MG63 (cell line): ENCODE measurements around the gene MUCL3. TPM values are rescaled to one million over a fixed set of nuclear protein-coding genes. Genes with fewer than 3 reads are reported as not detected.
"Not testable (repeated sequence)": the region's sequence is repeated elsewhere in the genome, so short reads cannot be mapped to it uniquely, and the experiment has no call there.

Experiments used
- DNase-seq: peaks from one replicate; pipeline ENCODE4 v3.0.0-alpha.2; 2020
- H3K27me3 ChIP-seq: fragments of 250-450 bp; sonication (Bioruptor Pico); 2 replicates; pipeline ENCODE4 v1.5.1; 2020; ENCODE audit warnings: mild to moderate bottlenecking, moderate library complexity
- H3K36me3 ChIP-seq: fragments of 250-450 bp; sonication (Bioruptor Pico); 2 replicates; pipeline ENCODE4 v1.5.1; 2020; ENCODE audit warnings: mild to moderate bottlenecking, moderate library complexity
- H3K4me3 ChIP-seq: fragments of 250-450 bp; sonication (Bioruptor Pico); 2 replicates; pipeline ENCODE4 v1.5.1; 2020; ENCODE audit warnings: mild to moderate bottlenecking, moderate library complexity
- H3K9me3 ChIP-seq: fragments of 250-450 bp; sonication (Bioruptor Pico); 2 replicates; pipeline ENCODE4 v1.5.1; 2020; ENCODE audit warnings: mild to moderate bottlenecking, moderate library complexity
- total RNA-seq: library from RNA; depleted of rRNA; stranded (reverse); fragments of >200 nt; shearing (Covaris generic); gene quantifications from 2 replicates; pipeline ENCODE4 v1.2.3, GENCODE V29; 2014; ENCODE audit warnings: low replicate concordance; rRNA removed

MUCL3 gene
- total RNA-seq, 1 experiment from 2014 or later: not detected

DNA sequence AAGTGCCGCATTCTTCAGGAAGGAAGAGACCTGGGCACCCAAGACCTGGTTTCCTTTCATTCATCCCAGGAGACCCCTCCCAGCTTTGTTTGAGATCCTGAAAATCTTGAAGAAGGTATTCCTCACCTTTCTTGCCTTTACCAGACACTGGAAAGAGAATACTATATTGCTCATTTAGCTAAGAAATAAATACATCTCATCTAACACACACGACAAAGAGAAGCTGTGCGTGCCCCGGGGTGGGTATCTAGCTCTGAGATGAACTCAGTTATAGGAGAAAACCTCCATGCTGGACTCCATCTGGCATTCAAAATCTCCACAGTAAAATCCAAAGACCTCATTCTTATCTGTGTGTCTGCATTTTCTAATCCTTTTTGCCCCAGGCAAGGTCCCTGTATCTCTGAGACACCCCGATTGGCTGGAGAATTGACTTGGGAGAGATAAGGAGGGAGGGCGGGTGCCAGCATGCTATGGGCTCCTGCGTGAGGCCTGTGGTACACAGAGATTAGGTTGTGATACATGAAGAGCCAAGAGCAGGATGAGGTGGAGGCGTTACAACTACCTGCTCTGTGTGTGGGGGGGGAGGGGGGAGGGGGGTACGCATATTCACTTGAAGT lies 47.5 kb downstream of the MUCL3 start:
- Histone ChIP-seq H3K27me3 (no peaks in the 10 kb centered on the region), H3K9me3 (no peaks in the 10 kb centered on the region), H3K36me3 (no peaks in the 10 kb centered on the region), H3K4me3 (no peak overlapping the region)
- no peak for DNase-seq

DNA sequence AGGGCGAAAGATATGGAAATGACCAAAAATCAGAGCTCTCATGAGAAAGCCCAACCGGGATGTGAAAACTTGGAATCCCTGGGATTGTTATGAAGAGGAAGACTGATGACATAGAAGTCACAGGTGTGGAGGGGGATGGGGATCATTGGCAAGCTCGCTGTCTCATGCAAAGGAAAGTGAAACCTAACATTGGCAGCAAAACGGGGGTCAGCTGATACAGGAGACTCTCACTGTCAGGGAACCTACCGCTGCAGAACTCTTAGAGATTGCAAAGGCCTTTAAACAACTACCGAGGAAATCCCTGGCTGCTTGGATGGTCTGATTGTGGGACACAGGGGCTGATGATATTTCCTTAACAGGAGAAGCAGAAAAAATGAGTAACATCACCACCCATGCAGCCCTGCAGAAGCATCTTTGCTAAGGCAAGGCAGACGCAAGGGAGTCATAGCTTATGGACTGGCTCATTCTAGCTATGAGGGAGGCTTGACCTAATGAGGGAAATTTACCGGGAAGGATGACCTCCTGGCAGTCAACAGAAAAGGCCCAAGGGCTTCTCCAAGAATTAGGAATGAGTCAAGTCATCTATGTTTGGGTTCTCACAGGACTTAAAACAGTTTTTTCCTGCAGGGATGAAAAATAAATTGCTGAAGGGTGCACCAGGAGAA lies 49.8 kb downstream of the MUCL3 start:
- no peak for DNase-seq
- H3K36me3 ChIP-seq: no peaks in the 10 kb centered on the region
- no peak overlapping the region for H3K4me3 ChIP-seq
- H3K9me3 ChIP-seq: no peaks in the 10 kb centered on the region
- no peaks in the 10 kb centered on the region for H3K27me3 ChIP-seq

DNA sequence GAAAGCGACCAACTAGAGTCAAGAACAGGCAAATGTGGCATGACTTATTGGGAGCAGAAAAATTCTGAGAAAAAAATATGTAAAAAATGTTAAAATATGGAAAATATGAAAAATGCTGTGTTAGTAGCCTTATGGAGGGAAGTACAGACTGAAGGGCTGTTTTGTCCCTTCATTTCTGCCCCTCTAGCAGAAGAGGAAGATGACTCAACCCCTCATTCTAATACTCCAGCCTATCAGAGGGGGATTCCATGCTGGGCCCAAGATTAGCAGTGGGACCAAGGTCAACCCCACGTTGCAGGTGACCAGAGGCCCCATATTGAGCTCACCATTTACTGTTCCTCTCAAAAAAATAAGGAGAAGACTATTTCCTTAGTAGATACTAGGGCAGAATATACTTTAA lies 51.1 kb downstream of the MUCL3 start:
- Histone ChIP-seq H3K4me3 (no peak overlapping the region), H3K36me3 (no peaks in the 10 kb centered on the region), H3K27me3 (no peaks in the 10 kb centered on the region), H3K9me3 (no peaks in the 10 kb centered on the region)
- no peak for DNase-seq

DNA sequence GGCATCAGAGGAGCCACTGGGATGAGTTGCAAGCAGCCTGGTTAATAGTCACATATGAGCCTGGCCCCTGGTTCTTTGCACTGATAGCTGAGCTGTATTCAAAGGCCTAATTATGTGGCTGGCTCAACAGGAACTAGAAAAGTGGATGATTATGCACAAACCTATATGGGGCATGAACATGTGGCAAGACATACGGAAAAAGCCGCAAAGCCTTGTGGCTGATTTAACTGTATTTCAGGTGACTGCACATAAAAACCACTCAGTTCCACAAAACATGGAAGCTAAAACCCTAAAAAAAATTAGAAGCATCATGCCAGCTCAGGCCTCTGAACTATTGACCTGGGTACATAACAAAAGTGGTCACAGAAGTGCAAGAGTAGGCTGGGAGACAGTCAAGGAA lies 56.5 kb downstream of the MUCL3 start:
- Histone ChIP-seq H3K27me3 (no peaks in the 10 kb centered on the region), H3K4me3 (no peak overlapping the region), H3K36me3 (no peaks in the 10 kb centered on the region), H3K9me3 (no peaks in the 10 kb centered on the region)
- DNase-seq: no peak

DNA sequence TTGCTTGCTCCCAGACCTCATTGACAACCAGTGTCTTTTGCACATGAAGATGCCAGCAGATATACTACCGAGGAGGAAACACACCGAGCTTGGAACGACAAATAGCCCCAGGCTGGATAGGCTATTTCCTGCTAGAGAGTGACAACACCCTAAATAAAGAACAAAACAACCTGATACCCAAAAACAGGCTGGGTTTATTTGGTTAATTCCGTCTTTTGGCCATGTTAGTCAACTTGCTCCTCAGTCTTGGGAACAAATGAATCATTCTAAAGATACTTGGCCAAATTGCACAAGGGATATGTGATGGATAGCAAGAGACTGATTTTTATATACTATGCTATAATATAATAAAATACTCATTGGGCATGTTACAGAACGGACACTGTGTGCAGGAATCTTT lies 58.0 kb downstream of the MUCL3 start:
- H3K27me3 ChIP-seq: no peaks in the 10 kb centered on the region
- no peaks in the 10 kb centered on the region for H3K36me3 ChIP-seq
- H3K4me3 ChIP-seq: no peak overlapping the region
- no peaks in the 10 kb centered on the region for H3K9me3 ChIP-seq
- DNase-seq: no peak

DNA sequence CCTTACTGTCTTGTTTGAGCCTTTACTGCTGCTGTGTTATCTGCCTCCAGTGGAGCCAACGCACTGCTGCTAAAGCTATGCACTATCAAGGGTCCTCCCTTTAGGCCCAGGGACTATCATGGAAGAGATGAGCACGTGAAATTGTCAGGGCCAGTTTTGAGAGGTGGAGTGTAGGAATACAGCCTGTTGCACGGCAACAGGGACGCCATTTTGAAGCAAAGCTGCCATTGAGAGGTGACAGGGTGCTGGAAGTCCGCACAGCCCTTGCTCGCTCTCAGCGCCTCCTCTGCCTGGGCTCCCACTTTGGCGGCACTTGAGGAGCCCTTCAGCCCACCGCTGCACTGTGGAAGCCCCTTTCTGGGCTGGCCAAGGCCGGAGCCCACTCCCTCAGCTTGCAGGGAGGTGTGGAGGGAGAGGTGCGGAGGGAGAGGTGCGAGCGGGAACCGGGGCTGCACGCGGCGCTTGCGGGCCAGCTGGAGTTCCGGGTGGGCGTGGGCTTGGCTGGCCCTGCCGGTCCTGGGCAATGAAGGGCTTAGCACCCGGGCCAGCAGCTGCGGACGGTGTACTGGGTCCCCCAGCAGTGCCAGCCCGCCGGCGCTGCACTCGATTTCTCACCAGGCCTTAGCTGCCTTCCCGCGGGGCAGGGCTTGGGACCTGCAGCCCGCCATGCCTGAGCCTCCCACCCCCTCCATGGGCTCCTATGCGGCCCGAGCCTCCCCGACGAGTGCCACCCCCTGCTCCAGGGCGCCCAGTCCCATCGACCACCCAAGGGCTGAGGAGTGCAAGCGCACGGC lies 59.5 kb downstream of the MUCL3 start:
- not testable (repeated sequence) for H3K36me3 ChIP-seq, H3K4me3 ChIP-seq, DNase-seq, H3K9me3 ChIP-seq, H3K27me3 ChIP-seq

DNA sequence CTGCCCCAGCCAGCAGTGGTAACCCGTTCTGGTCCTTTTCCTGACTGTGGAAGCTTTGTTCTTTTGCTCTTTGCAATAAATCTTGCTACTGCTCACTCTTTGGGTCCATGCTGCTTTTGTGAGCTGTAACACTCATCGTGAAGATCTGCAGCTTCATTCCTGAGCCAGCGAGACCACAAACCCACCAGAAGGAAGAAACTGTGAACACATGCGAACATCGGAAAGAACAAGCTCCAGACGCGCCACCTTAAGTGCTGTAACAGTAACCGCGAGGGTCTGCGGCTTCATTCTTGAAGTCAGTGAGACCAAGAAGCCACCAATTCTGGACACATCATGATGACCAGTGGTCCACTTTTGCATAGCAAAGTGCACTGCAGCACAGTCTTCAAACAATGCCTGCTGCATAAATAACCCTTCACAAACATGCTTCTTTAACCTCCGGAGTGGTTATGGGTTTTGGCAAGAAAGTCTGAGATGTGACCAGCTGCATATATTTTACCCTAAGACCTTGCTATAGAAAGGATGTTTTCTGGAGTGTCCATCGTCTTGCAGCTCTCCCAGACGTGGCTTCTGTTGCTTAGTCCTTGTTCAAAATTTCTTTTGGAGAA lies 60.6 kb downstream of the MUCL3 start:
- H3K4me3 ChIP-seq: no peak overlapping the region
- no peaks in the 10 kb centered on the region for H3K36me3 ChIP-seq
- H3K27me3 ChIP-seq: no peaks in the 10 kb centered on the region
- no peaks in the 10 kb centered on the region for H3K9me3 ChIP-seq
- DNase-seq: no peak

DNA sequence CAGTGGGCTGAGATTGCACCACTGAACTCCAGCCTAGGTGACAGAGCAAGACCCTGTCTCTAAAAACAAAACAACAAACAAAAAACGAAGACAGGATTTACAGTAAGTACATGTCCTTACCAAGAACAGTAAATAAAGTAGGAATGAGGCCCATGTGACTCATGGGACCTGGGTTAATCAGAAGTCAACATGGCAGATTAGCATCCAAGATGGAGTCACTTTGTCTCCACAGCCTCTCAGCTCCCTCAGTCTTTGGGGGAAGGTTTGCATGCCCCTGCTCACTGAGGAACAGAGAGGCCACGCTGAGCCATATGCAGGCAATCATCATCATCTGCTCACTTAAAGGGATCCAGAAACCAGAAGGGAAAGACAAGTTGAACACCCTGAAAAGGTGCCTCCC lies 61.7 kb downstream of the MUCL3 start:
- H3K4me3 ChIP-seq: no peak overlapping the region
- H3K27me3 ChIP-seq: no peaks in the 10 kb centered on the region
- H3K36me3 ChIP-seq: no peaks in the 10 kb centered on the region
- DNase-seq: no peak
- H3K9me3 ChIP-seq: no peaks in the 10 kb centered on the region

Other genes starting within 250 kb of the MUCL3 start
- gene NRM, start 250.0 kb upstream of the MUCL3 start, total RNA-seq: 0.25 and 3.4 TPM in 2 replicates
- 5.4 and 10.8 TPM in 2 replicates for gene MDC1, start 223.7 kb upstream of the MUCL3 start, total RNA-seq
- 241 and 386 TPM in 2 replicates for gene TUBB, start 220.6 kb upstream of the MUCL3 start, total RNA-seq
- gene FLOT1, start 198.3 kb upstream of the MUCL3 start, total RNA-seq: 111 and 137 TPM in 2 replicates
- gene IER3, start 196.4 kb upstream of the MUCL3 start, total RNA-seq: 53.6 and 54.6 TPM in 2 replicates
- 16.7 and 52.0 TPM in 2 replicates for gene DDR1, start 56.5 kb upstream of the MUCL3 start, total RNA-seq
- 18.8 and 26.4 TPM in 2 replicates for gene GTF2H4, start 32.8 kb upstream of the MUCL3 start, total RNA-seq
- gene VARS2, start 26.7 kb upstream of the MUCL3 start, total RNA-seq: 10.7 and 23.6 TPM in 2 replicates
- gene SFTA2, start 8.8 kb upstream of the MUCL3 start, total RNA-seq: not detected in 2 replicates
- not detected in 2 replicates for gene MUC21, start 42.7 kb downstream of the MUCL3 start, total RNA-seq
- not detected in 2 replicates for gene MUC22, start 69.5 kb downstream of the MUCL3 start, total RNA-seq
- gene C6orf15, start 171.6 kb downstream of the MUCL3 start, total RNA-seq: 0.91 TPM in 1 of 2 replicates, not detected in the other
- gene PSORS1C1, start 173.8 kb downstream of the MUCL3 start, total RNA-seq: not detected in 2 replicates
- gene CDSN, start 179.5 kb downstream of the MUCL3 start, total RNA-seq: not detected in 2 replicates
- not detected in 2 replicates for gene PSORS1C2, start 198.1 kb downstream of the MUCL3 start, total RNA-seq
- 9.6 and 21.7 TPM in 2 replicates for gene CCHCR1, start 216.8 kb downstream of the MUCL3 start, total RNA-seq
- 17.3 and 25.0 TPM in 2 replicates for gene TCF19, start 217.6 kb downstream of the MUCL3 start, total RNA-seq
- 1.3 and 4.3 TPM in 2 replicates for gene POU5F1, start 229.7 kb downstream of the MUCL3 start, total RNA-seq